ENCODE results near the gene SCIN.
A peak's percentile ranks its signal among the peaks of the same experiment; 100 is the strongest.
"Not testable (repeated sequence)": the region's sequence is repeated elsewhere in the genome, so short reads cannot be mapped to it uniquely, and the experiment has no call there.

SCIN gene

DNA sequence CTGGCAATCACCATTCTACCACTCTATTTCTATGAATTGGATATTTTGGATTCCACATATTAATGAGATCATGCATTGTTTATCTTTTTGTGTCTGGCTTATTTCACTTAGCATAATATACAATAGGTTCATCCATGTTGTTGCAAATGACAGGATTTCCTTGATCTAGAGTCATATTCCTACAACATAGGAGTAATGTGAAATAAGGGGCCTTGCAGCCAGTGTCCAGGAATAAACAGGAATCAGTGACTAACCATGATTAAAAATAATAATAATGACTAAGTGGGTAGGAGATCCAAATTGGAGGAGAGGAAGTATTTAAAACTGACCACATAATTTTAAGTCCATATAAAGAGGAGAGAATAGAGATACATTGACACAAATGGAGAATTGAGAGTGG is 49.9 kb downstream of the SCIN start:
- no peak for DNase-seq

- no peak for DNase-seq
These were observed 52.7 kb downstream of the SCIN start for GRCh38 chr7:12623223-12623622.

DNA sequence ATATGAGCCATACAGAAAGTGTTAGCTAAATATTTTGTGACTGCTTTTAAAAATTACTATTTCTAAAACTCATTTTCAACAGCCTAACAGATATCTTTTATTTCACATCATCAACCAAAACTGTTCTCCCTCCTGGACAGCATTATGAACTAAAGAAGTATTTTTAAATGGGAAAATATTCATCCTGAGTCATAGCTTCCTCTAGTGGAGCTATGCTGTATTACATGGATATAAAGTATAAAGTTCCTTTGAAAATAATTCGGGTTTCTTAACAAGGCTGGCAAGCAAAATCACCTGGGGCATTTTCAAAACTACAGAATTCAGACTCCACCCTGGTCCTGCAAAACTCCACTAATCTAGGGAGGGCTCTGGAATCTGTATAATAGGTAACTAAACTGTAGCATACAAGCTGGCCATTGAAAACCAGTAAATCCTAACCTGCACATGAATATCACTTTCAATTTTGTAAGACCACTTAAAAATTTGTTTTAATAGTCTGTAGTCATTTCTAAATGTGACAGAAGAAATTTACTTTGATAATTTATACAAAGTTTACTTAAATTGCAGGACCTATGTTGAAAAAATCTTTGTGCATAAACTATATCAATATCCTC is 53.5 kb downstream of the SCIN start:
- DNase-seq: no peak

- DNase-seq: no peak
These were observed 55.3 kb downstream of the SCIN start for GRCh38 chr7:12625836-12626235.

DNA sequence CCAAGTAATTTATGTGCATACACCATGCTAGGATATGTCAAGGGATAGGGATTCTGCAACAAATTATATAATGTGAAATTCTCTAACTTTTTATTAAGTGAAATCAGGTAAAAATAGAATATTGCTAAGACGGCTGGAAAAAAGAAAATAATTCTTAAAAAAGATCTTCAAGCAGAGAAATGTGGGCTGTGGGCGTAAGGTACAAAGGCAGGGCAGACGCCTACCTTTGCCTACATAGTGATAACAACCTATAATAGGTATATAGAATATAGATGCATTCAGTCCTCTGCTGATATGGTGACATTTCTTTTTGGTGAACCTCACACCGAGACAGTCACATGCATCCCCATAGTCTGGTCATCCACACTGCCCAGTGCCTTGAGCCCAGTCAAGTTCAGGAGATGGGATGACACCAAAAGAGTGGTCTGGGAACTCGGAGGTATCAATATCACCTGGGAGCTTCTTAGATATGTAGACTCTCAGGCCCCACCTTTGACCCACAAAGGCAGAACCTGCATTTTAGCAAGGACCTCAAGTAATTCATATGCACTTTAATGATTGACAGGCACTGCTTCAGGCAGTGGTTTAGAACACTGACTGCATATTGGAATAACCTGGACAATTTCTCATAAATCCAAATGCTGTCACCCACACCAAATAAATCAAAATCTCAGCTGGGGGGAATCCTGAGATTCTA is 59.4 kb downstream of the SCIN start:
- DNase-seq: no peak

- DNase-seq: no peak
These were observed 59.9 kb downstream of the SCIN start for GRCh38 chr7:12630513-12630819.

DNA sequence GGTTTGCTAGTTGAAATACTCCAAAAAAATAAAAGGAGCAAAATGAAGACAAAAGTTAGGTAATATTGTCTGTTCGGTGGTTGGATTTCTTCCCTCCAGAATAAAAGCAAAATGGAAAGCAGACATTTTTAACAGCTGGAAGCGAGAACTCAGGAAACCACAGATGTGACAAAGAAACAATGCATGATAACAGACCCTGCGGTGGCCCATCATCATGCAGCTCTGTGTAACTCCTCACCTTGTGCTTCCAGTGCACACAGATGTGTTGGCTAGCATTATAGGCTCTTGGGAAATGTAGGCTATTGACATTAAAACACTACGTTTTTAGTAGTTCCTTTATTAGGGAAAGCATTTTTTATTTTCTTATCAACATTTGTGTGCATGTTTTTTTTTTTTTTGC is 63.1 kb downstream of the SCIN start:
- DNase-seq: no peak

GRCh38 chr7:12635830-12636229 is 65.3 kb downstream of the SCIN start:
- DNase-seq: no peak

DNA sequence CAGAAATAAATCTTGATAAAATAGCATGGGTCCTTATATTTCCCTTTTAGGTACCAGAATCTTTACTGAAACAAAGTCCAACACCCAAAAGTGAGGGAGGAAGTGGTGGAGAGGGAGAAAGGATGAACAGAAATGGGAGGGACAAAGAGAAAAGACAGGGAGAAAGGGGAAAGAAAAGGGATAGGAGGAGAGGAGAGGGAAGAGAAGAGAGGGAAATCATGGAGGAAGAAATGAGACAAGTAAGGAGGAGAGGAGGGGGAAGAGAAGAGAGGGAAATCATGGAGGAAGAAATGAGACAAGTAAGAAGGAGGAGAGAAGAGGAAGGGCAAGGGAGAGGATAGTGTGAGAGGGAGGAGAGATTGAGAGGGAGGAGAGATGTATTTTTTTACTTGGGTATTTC is 66.8 kb downstream of the SCIN start:
- no peak for DNase-seq

GRCh38 chr7:12637819-12638592 is 67.5 kb downstream of the SCIN start:
- DNase-seq: peak; percentile 30

DNA sequence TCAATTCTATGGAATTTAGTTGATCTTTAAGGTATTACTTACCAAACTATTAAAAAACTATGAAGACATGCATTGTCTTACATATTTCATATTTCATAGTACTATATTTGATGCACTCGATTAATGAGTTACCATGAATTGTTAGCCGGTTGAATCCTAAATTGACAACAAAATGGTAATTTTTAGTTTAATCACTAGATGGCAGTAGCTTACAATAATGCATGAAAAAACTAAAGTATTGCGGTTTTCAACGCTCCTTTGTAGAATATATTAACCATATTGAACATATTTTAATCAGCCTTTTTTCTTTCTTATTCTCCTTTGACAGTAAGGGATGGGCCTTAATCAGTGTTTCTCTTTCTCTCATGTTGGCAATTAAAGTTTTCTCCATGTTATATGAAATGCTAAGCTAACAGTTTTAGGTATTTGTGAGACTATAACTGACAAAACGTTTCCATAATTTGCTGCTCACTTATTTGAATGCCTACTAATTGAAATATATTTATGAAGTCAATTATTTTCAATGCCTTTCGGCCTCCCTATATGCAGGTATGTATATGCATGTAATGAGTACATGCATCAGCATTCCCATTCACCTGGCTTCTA is 68.4 kb downstream of the SCIN start:
- DNase-seq: no peak

- no peak for DNase-seq
These were observed 70.0 kb downstream of the SCIN start for GRCh38 chr7:12640299-12641096.

GRCh38 chr7:12641196-12641595 is 70.7 kb downstream of the SCIN start:
- DNase-seq: no peak

- DNase-seq: no peak
These were observed 72.0 kb downstream of the SCIN start for GRCh38 chr7:12642508-12642907.

- DNase-seq: no peak
These were observed 72.6 kb downstream of the SCIN start for GRCh38 chr7:12643001-12643643.

- no peak for DNase-seq
These were observed 73.1 kb downstream of the SCIN start for GRCh38 chr7:12643644-12644043.

DNA sequence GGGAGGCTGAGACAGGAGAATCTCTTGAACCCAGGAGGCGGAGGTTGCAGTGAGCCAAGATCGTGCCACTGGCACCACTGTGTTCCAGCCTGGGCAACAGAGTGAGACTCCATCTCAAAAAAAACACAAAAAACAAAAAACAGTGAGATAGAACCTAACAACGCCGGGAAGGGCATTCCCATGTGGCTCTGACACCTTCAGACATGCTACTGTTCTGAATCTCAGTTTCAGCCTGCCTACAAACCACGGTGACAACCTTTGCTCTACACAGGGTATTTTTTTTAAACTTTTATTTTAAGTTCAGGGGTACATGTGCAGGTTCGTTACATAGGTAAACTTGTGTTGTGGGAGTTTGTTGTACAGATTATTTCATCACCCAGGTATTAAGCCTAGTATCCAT is 74.7 kb downstream of the SCIN start:
- DNase-seq: not testable (repeated sequence)

DNA sequence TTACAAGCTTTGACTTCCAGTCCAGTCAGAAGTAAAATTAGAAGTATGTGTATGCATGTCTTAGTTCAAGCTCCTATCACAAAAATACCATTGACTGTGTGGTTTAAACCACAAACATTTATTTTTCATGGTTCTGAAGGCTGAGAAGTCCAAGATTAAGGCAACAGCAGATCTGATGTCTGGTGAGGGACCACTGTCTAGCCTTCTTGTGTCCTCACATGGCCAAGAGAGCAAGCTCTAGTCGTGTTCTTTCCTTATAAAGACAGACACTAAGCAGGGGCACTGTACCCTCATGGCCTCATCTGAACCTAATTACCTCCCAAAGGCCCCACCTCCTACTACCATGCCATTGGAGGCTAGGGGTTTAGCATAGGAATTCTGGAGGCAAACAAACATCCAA is 75.6 kb downstream of the SCIN start:
- no peak for DNase-seq

- DNase-seq: no peak
These were observed 77.1 kb downstream of the SCIN start for GRCh38 chr7:12647364-12648219.

DNA sequence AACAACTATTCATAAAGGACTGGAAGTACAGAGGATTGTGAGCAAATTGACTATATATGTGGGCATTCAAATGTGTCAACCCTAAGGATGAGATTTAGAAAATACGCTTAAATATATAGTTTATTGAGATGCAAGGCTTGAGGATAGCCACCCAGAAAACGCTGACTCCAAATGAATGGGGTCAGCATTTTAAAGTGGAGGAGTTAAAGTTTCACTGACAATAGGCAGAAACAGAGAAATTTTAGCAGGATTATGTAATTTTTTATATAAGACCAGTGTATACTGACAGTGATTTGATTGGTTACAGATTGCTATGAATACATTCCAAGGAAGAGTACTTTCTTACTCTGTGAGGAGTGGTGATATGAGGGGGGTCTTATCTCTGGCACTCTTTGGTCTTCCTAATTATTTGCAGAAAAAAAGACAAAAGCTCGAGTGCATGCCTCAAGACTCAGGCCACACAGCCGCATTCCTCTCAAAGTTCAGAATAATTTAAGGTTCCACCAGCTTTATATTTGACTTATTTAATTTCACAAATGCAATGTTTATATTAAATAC is 78.3 kb downstream of the SCIN start:
- DNase-seq: no peak

DNA sequence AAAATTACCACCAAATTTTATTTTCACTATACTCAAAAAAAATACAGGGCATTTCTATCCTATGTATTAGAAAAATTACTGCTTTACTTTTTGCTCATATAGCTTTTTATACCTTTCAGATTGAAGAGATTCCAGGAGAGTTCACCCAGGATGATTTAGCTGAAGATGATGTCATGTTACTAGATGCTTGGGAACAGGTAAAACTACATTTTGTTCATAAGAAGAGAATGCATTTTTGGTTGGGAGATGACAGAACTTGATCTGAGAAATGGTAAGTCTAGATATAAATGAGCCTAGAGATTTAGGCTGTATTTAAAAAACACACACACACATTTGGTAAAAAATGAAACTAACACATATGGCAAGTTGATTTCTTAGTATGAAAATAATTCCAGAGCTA is 78.8 kb downstream of the SCIN start:
- DNase-seq: no peak
